MG63 (cell line): ENCODE data around the gene LTA. TPM values are rescaled to one million over a fixed set of nuclear protein-coding genes. Genes with fewer than 3 reads are reported as not detected.
"Not testable (repeated sequence)": the region's sequence is repeated elsewhere in the genome, so short reads cannot be mapped to it uniquely, and the experiment has no call there.

Experiments used
- DNase-seq: peaks from one replicate; pipeline ENCODE4 v3.0.0-alpha.2; 2020
- H3K27me3 ChIP-seq: fragments of 250-450 bp; sonication (Bioruptor Pico); 2 replicates; pipeline ENCODE4 v1.5.1; 2020; ENCODE audit warnings: mild to moderate bottlenecking, moderate library complexity
- H3K36me3 ChIP-seq: fragments of 250-450 bp; sonication (Bioruptor Pico); 2 replicates; pipeline ENCODE4 v1.5.1; 2020; ENCODE audit warnings: mild to moderate bottlenecking, moderate library complexity
- H3K4me3 ChIP-seq: fragments of 250-450 bp; sonication (Bioruptor Pico); 2 replicates; pipeline ENCODE4 v1.5.1; 2020; ENCODE audit warnings: mild to moderate bottlenecking, moderate library complexity
- H3K9me3 ChIP-seq: fragments of 250-450 bp; sonication (Bioruptor Pico); 2 replicates; pipeline ENCODE4 v1.5.1; 2020; ENCODE audit warnings: mild to moderate bottlenecking, moderate library complexity
- total RNA-seq: library from RNA; depleted of rRNA; stranded (reverse); fragments of >200 nt; shearing (Covaris generic); gene quantifications from 2 replicates; pipeline ENCODE4 v1.2.3, GENCODE V29; 2014; ENCODE audit warnings: low replicate concordance

Gene LTA
- total RNA-seq, 1 experiment from 2014 or later: not detected

DNA sequence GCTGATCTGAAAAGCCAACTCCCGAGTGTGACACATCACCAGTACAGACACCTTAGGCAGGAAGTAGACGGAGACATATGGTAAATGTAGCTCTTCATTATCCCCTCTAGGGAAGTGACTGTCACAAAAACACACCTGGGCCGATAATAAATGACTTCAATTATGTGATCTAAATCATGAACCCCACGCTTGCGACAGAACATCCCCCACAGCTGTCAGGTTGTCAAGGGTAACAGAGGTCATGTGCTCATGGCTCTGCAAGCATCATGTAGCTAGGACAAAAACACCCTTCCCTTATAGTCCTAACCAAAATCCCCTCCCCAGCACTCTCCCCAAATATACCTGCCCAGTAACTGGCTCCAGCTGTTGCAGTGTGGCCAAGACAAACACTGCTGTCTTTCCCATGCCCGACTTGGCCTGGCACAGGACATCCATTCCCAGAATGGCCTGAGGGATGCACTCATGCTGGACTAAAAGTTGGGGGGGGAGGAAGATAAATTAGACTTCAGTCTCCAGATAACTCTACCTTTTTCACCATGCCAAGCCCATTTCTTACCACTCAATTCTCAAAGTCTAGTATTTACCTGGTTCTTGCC lies 33.2 kb upstream of the LTA start:
- peak overlapping the region; percentile 89; the same call in 1 of the 2 replicates for H3K4me3 ChIP-seq
- no peak for DNase-seq
- H3K27me3 ChIP-seq: no peaks in the 10 kb centered on the region
- H3K36me3 ChIP-seq: peaks cover 74% of the 10 kb centered on the region
- no peaks in the 10 kb centered on the region for H3K9me3 ChIP-seq

DNA sequence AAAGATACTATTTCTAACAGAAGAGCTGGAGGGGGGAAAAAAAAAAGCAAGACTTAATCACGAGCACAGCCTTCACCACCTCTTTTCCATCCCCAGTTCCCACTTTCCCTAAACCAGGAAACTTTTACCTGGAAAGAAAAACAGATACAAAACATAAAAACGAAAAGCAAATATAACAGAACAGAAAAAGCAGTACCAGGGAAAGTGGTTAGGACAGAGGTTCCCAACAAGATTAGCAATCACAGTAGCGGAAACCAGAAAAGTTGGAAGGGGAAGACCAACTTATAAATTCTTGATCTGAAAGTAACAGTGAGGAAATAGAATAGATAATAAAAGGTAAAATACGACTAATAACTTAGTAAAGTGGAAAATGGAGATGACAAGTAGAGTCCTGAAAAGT lies 31.4 kb upstream of the LTA start:
- no peaks in the 10 kb centered on the region for H3K9me3 ChIP-seq
- H3K36me3 ChIP-seq: peaks cover 57% of the 10 kb centered on the region
- H3K27me3 ChIP-seq: no peaks in the 10 kb centered on the region
- peak overlapping the region; percentile 89 for H3K4me3 ChIP-seq
- DNase-seq: no peak

DNA sequence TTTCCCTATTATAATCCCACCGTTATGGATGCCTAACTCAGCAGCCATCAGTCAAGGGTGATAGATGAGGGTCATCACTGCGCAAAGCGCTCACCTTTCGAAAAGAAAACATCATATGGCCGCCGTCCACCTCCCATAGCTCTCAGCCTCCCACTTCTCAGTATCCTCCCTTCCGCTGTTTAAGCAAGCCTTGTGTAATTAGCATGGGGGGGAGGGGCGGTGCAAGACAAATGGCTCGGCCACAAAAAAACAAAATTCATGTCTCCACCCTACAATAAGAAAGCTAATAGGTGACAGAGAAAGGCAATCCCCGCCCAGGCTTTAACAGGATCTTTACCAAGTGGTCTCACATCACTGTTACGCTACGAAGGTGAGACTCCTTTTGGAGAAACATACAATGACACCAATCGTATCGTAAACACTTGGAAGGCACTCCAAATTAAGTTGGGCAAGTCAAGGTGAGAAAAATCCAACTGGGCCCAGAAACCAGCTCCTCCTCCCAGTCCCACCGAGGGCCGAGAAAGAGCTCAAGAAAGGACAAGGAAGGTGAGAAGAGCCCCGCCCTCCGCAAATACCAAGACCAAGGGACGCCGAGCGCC lies 30.9 kb upstream of the LTA start:
- H3K9me3 ChIP-seq: no peaks in the 10 kb centered on the region
- peak; percentile 24 for DNase-seq
- no peaks in the 10 kb centered on the region for H3K27me3 ChIP-seq
- peak overlapping the region; percentile 89 for H3K4me3 ChIP-seq
- peaks cover 52% of the 10 kb centered on the region for H3K36me3 ChIP-seq

DNA sequence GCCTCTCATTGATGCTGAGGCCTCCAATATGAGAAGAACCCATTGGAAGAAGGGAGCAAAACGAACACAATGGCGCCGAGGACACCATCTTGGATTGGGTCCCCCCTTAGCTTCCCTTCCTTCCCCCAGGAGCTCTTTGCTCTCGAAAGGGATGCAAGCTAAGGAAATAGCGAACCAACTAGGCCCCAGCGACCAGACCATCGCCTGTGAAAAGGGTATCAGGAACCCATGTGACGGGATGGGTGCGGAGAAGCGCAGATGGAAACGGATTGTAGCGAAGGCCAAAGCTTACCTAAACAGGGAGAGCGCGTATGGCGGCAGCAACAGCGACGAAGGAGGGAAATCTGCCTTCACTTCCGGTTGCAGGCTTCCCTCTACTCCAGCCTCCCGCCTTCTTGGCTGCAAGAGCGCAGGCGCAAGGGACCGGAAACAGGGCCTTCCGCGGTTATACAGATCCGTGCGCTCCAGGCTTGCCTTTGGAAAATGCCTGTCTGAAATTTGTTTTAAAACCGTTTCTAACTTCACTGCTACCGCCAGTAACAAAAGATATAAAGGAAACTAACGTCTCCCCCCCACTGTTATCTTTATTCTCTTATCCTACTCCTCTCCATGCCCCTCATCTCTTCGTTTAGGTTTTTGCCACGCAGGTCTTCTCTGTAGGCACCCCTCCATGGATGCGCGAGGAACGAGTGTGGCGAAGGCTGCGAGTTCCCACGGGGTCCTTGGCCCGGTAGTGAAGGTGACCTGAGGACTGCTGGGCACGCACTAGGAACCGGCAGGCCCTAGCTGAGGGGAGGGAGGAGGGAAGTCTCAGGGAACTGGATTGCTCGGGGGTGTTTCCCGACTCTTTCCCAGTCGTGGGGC lies 30.2 kb upstream of the LTA start, which contains the start of gene DDX39B:
DDX39B (minus strand) TSS at position 346 of the 864 bp plus-strand sequence. CDS start 1,471 bp downstream, outside the sequence.
- peak; percentile 92 for DNase-seq
- no peaks in the 10 kb centered on the region for H3K27me3 ChIP-seq
- H3K4me3 ChIP-seq: peak within 1 kb of the TSS; percentile 89
- peaks cover 44% of the 10 kb centered on the region for H3K36me3 ChIP-seq
- H3K9me3 ChIP-seq: no peaks in the 10 kb centered on the region

DNA sequence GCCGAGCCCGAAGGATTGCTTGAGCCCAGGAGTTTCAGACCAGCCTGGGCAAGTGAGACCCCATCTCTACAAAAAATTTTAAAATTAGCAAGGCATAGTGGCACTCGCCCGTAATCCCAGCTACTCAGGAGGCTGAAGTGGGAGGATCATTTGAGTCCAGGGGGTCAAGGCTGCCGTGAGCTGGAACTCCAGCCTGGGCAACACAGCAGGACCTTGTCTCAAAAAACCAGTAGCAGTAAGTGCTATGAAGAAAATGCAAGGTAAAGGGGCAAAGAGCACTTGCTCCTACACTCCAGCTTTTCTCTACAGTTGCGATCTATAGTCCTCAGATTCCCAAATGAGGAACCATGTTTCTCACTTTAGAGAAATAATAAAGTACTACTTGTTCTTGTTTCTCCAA lies 28.4 kb upstream of the LTA start:
- H3K36me3 ChIP-seq: peaks cover 28% of the 10 kb centered on the region
- H3K4me3 ChIP-seq: no peak overlapping the region
- no peak for DNase-seq
- no peaks in the 10 kb centered on the region for H3K27me3 ChIP-seq
- H3K9me3 ChIP-seq: no peaks in the 10 kb centered on the region

DNA sequence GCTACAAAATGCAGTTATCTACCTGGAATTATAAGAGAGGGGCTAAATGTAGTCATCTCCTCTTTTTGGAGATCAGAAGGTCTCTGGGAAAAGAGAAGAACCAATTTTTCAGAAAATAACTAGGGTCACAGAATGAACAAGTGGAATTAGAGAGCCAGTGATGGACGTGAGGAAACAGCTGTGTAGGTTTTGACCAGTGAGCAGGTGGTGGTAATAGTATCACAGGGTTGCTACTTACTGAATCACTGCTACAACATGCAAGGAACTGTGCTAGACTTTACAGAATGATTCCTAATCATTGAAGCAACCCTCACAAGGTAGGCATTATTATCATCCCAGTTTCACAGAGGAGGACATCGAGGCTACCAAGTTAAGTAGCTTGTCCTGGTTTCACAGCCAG lies 27.4 kb upstream of the LTA start:
- H3K4me3 ChIP-seq: no peak overlapping the region
- H3K36me3 ChIP-seq: peaks cover 21% of the 10 kb centered on the region
- no peak for DNase-seq
- H3K9me3 ChIP-seq: no peaks in the 10 kb centered on the region
- H3K27me3 ChIP-seq: no peaks in the 10 kb centered on the region

DNA sequence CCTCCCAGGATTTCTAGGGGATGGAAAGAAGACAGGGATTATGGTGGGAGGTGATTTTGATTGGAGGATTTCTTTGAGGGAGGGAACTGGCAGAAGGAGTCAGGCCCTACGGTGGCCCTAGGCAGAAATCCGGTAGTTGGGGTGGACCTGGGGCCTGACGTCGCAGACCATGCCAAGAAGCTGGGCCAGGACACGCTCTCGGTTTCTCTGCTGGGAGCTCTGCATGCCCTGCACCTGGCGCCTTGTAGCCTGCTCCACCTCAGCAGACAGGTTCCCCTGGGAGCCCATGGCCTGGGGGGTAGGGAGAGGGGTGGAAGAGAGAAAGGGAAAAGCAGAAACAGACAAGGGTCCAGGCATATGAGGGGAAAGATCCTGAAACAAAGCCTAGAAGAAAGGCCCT lies 26.8 kb upstream of the LTA start:
- no peaks in the 10 kb centered on the region for H3K9me3 ChIP-seq
- peaks cover 15% of the 10 kb centered on the region for H3K36me3 ChIP-seq
- H3K4me3 ChIP-seq: no peak overlapping the region
- no peaks in the 10 kb centered on the region for H3K27me3 ChIP-seq
- DNase-seq: no peak

DNA sequence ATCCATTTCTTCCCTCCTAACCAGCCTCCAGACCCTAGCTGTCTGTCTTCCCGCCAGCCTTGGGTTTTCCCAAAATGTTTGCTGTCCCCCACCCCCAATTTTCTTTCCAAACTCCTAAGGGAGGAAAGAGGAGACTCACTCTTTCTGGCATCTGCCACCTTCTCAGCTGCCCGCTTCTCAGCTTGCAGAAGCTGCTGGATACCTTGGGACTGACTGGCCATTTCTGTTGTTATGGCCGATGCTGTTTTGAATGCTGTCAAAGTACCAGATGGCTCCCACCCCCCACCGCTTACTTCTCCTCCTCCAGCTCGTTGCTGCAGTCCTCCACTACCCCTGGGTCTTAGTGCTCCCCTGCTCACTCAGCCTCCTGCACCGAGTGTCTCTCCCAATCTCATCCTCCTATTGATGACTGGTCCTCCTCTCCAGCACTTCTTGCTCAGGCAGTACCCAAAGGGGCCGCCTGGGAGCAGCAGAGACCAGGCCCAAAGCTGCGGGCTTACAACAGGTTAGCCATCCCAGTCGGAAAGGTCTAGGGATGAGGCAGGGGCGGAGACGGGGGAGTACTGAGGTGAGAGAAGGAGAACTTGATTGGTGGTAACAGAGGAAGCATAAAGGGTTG lies 25.6 kb upstream of the LTA start, which contains the start of gene ATP6V1G2:
ATP6V1G2 (minus strand) TSS at position 270 of the 619 bp plus-strand sequence; CDS start at position 221, 49 bp downstream.
- Histone ChIP-seq H3K4me3 (peak within 1 kb of the TSS; percentile 61), H3K9me3 (no peaks in the 10 kb centered on the region), H3K27me3 (no peaks in the 10 kb centered on the region), H3K36me3 (peaks cover 8% of the 10 kb centered on the region; the same call in 1 of the 2 replicates)
- DNase-seq: peak; percentile 84

DNA sequence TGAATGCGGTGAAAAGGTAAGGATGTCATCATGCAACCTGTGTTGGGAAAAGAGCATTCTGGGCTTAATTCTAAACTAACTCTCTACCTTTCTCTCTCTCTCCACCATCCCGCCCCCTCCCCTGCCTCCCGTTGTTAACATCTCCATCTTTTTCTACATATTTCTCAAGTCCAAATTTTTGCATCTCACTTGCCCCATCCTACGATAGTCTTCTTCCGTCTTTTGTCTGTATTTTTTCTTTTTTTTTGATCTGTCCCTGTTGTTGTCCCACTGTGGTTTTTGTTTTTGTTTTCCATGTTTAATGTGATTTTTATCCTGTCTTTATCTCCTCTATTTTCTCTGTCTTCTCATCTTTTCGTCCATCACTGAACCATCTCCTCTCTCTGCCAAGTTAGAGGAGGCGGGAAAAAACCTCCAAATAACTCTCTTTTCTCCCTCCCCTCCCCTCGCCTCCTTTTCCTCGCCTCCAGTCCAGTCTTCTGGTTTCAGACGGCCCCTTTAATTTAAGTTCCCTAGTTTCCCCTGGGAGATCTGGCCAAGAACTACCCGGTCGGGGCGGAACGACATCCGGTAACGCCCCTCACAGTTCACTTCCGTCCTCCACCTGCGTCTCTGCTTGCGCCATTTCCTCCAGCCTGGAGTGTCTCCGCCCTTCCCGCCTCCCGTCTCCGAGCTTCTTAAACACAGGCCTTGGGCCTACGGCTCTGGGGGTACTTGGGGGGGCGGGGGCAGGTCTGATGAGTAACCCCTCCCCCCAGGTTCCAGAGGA lies 24.9 kb upstream of the LTA start, which contains the start of gene NFKBIL1:
NFKBIL1 (plus strand) TSS at position 651 of the 769 bp plus-strand sequence; CDS start at position 738, 87 bp downstream.
- H3K36me3 ChIP-seq: peaks cover 8% of the 10 kb centered on the region; the same call in 1 of the 2 replicates
- peak; percentile 94 for DNase-seq
- H3K9me3 ChIP-seq: no peaks in the 10 kb centered on the region
- no peaks in the 10 kb centered on the region for H3K27me3 ChIP-seq
- peak within 1 kb of the TSS; percentile 61 for H3K4me3 ChIP-seq

DNA sequence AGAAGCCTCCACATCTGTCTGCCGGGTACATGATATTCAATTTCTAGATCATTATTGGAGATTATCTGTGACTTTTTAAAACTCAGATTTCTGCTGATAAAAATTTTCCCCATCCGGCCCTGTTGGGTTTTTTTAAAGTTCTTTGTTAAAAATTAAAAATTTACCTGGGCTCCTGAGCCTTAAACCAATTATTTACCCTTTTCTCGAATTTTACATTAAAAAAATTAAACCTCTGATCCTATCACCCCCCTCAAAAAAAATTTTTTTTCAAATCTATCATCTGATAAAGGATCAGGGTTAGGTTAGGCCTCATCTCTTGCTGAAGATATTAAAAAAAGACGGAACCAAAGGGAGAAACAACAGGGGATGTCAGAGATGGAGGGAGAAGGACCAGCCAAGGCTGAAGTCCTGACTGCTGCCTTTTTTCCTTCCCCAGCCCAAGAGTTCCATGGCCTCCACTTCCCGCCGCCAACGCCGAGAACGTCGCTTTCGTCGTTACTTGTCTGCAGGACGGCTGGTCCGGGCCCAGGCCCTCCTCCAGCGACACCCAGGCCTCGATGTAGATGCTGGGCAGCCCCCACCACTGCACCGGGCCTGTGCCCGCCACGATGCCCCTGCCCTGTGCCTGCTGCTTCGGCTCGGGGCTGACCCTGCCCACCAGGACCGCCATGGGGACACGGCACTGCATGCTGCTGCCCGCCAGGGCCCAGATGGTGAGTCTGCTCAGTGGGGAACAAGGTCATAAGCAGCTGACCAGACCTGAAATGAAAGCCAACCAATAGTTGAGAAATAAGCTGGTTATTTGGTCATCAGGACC lies 24.2 kb upstream of the LTA start:
- H3K4me3 ChIP-seq: peak overlapping the region; percentile 61
- no peak for DNase-seq

DNA sequence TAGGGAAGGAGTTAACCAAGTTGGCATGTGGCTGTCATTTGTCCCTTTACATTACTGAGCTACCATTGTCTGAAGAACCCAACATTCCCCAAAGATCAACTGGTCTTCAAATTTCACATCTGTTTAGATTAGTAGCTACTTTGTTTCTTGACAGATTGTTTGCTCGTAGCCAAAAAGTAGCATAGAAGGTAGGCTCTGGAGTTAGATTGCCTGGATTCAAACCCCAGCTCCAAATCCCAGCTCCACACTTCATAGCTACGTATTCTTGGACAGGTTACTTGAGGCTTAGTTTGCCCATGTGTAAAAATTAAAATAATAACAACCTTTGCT lies 23.6 kb upstream of the LTA start:
- Histone ChIP-seq H3K36me3 (peaks cover 8% of the 10 kb centered on the region; the same call in 1 of the 2 replicates), H3K9me3 (no peaks in the 10 kb centered on the region), H3K27me3 (no peaks in the 10 kb centered on the region), H3K4me3 (peak overlapping the region; percentile 61)
- no peak for DNase-seq

More for the DNA sequence above, 24.2 kb upstream of the LTA start:
- Histone ChIP-seq H3K27me3 (no peaks in the 10 kb centered on the region), H3K36me3 (peaks cover 8% of the 10 kb centered on the region; the same call in 1 of the 2 replicates), H3K9me3 (no peaks in the 10 kb centered on the region)

DNA sequence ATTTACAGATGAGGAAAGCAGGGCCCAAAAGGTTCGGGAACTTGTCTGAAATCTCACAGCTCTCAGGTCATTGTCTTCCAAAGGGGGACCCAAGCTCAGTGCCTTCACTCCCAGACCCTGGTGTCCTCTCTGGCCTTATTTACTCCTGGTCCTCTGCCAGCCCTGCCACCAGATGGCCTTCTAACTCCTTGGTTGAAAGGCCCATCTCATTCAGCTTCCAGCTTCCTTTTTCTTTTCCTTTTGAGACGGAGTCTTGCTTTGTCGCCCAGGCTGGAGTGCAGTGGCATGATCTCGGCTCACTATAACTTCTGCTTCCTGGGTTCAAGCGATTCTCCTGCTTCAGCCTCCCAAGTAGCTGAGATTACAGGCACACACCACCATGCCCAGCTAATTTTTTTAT lies 20.7 kb upstream of the LTA start:
- not testable (repeated sequence) for H3K27me3 ChIP-seq, DNase-seq, H3K4me3 ChIP-seq, H3K9me3 ChIP-seq, H3K36me3 ChIP-seq

DNA sequence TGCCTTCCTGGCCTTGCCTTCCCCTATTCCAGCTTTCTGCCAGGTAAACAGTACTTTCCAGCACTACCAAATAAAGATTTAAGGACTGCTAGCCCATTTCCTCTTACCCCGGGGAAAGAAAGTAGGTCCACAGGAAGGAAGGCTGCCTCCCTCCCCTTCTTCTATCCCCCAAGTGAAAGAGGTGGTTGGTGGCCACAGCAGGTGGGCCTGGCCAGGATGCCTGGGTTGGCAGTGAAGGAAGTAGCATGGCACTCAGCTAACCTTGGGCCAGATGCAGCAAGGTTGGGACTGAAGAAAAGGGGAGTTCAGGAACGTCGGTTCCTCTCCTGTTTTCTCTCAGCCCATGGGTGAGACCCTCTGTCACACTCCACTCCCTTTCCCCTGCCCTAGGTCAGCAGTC lies 15.8 kb upstream of the LTA start:
- no peak overlapping the region for H3K4me3 ChIP-seq
- no peaks in the 10 kb centered on the region for H3K9me3 ChIP-seq
- no peak for DNase-seq
- H3K27me3 ChIP-seq: no peaks in the 10 kb centered on the region
- H3K36me3 ChIP-seq: peaks cover 7% of the 10 kb centered on the region

DNA sequence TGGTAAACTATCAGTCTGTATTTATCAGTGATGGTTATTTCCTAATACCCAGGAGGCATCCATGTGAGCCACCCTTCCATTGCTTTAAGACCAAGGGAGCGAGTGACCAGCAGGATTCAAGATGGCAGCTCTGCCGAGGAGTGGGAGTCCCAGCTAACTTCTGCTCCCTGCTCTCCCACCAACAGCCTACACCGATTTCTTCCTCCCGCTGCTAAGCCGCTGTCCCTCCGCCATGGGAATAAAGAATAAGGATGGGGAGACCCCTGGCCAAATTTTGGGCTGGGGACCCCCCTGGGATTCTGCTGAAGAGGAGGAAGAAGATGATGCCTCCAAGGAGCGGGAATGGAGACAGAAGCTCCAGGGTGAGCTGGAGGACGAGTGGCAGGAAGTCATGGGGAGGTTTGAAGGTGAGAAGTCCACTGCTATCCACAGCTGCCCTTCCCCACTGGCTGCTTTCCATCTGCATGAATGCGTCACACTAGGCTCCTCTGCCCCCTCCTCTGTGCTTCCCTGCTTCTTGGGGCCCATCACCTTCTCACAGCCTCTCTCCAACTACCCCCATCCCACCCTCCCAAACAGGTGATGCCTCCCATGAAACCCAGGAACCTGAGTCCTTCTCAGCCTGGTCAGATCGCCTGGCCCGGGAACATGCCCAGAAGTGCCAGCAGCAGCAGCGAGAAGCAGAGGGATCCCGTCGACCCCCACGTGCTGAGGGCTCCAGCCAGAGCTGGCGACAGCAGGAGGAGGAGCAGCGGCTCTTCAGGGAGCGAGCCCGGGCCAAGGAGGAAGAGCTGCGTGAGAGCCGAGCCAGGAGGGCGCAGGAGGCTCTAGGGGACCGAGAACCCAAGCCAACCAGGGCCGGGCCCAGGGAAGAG lies 14.4 kb upstream of the LTA start:
- H3K36me3 ChIP-seq: peaks cover 7% of the 10 kb centered on the region
- H3K27me3 ChIP-seq: no peaks in the 10 kb centered on the region
- H3K9me3 ChIP-seq: no peaks in the 10 kb centered on the region
- no peak for DNase-seq
- no peak overlapping the region for H3K4me3 ChIP-seq

DNA sequence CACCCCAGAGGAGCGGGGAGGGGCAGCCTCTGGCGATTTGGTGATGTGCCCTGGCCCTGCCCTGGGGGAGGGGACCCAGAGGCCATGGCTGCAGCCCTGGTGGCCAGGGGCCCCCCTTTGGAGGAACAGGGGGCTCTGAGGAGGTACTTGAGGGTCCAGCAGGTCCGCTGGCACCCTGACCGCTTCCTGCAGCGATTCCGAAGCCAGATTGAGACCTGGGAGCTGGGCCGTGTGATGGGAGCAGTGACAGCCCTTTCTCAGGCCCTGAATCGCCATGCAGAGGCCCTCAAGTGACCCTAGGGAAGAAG lies 13.8 kb upstream of the LTA start:
- DNase-seq: no peak

More for the DNA sequence above, 13.8 kb upstream of the LTA start:
- Histone ChIP-seq H3K27me3 (no peaks in the 10 kb centered on the region), H3K36me3 (peaks cover 7% of the 10 kb centered on the region), H3K4me3 (no peak overlapping the region), H3K9me3 (no peaks in the 10 kb centered on the region)
